A549 (cell line): ENCODE results near the gene KCNN3. TPM values are rescaled to one million over a fixed set of nuclear protein-coding genes. Genes with fewer than 3 reads are reported as not detected.

ENCODE experiments used
- ATAC-seq, 2 experiments: fragments of 200-7000 bp in 1 of 2; fragments of >200 bp in 1 of 2; cut with Nextera tagmentation in 1 of 2; cut with Tn5 transposase in 1 of 2; 3 replicates each; pipeline versions ENCODE4 v1.8.0 to v1.9.1; 2018 to 2020; ENCODE audit warnings: mild to moderate bottlenecking in 1 of 2, moderate library complexity in 1 of 2
- CTCF ChIA-PET: fragments of 300-600 bp; sonication (Branson Sonifier 250); formaldehyde crosslinking; extraction: SDS; loops from one replicate; lab custom pipeline; 2021; ENCODE audit warnings: antibody characterized with exemption, inconsistent platforms; lab: Yijun Ruan, JAX
- POLR2A ChIA-PET: fragments of 350-600 bp; formaldehyde crosslinking; extraction: SDS; loops from one replicate; lab custom pipeline; 2021; ENCODE audit warnings: antibody characterized with exemption, inconsistent platforms; lab: Yijun Ruan, JAX
- DNase-seq, 2 experiments: peaks; one replicate each; pipeline versions ENCODE4 v3.0.0 to v3.0.0-alpha.2; 2011 to 2016; ENCODE audit warnings: low read depth in 1 of 2, low spot score in 1 of 2
- FAIRE-seq: peaks from 2 replicates; lab custom pipeline; 2011; peaks lifted over from hg19 to GRCh38; lab: Jason Lieb, UNC
- H3K27ac ChIP-seq, 2 experiments: fragments of >200 bp; sonication (Bioruptor Twin); formaldehyde crosslinking; 3 replicates each; pipeline ENCODE4 v1.5.1; 2016 to 2017
- H3K4me1 ChIP-seq: fragments of >200 bp; sonication (Bioruptor Twin); formaldehyde crosslinking; 3 replicates; pipeline ENCODE4 v1.6.1; 2016
- H3K4me2 ChIP-seq: fragments of >200 bp; sonication (Bioruptor Twin); formaldehyde crosslinking; 3 replicates; pipeline ENCODE4 v1.6.1; 2016
- H3K4me3 ChIP-seq: fragments of >200 bp; sonication (Bioruptor Twin); formaldehyde crosslinking; 3 replicates; pipeline ENCODE4 v1.5.1; 2016
- H3K9me3 ChIP-seq: fragments of >200 bp; sonication (Bioruptor Twin); formaldehyde crosslinking; 3 replicates; pipeline ENCODE4 v1.6.1; 2016
- CTCF ChIP-seq: fragments of >200 bp; sonication (Bioruptor Twin); formaldehyde crosslinking; IDR thresholded peaks from 3 replicates; pipeline ENCODE4 v1.5.1; 2016
- EHMT2 ChIP-seq: fragments of 200-600 bp; sonication (generic); IDR thresholded peaks from 2 replicates; pipeline ENCODE4 v1.6.1; 2016; ENCODE audit warnings: antibody characterized with exemption, low read depth, mild to moderate bottlenecking, moderate library complexity
- GATA3 ChIP-seq: IDR thresholded peaks from 2 replicates; pipeline ENCODE4 v1.6.1; 2012; ENCODE audit warnings: borderline replicate concordance
- MAX ChIP-seq: IDR thresholded peaks from 2 replicates; pipeline ENCODE4 v1.6.1; 2012
- NFE2L2 ChIP-seq: fragments of 150-350 bp; conservative IDR thresholded peaks from 2 replicates; pipeline ENCODE4 v1.6.1; 2014; ENCODE audit warnings: low read length
- POLR2A ChIP-seq: IDR thresholded peaks from 2 replicates; pipeline ENCODE4 v1.6.1; 2012; ENCODE audit warnings: mild to moderate bottlenecking, low read length
- RAD21 ChIP-seq, 2 experiments: fragments of >200 bp in 1 of 2; sonication (Bioruptor Twin) in 1 of 2; formaldehyde crosslinking in 1 of 2; IDR thresholded peaks in 1 of 2; conservative IDR thresholded peaks in 1 of 2; 2 replicates in 1 of 2; 3 replicates in 1 of 2; pipeline ENCODE4 v1.6.1; 2012 to 2018; ENCODE audit warnings: inconsistent platforms in 1 of 2
- TFCP2L1 ChIP-seq: fragments of 250-450 bp; sonication (Bioruptor Pico); IDR thresholded peaks from 2 replicates; pipeline ENCODE4 v1.5.0; 2021; ENCODE audit warnings: mild to moderate bottlenecking
- TP53 ChIP-seq: fragments of 250-450 bp; sonication (Bioruptor Pico); IDR thresholded peaks from 2 replicates; pipeline ENCODE4 v1.5.0; 2021; ENCODE audit warnings: mild to moderate bottlenecking, moderate library complexity
- ZFP36 ChIP-seq: fragments of 450-650 bp; IDR thresholded peaks from 2 replicates; pipeline ENCODE4 v1.6.1; 2014; ENCODE audit warnings: borderline replicate concordance; ENCODE audit not compliant: partially characterized antibody
- ZNF302 ChIP-seq: fragments of 250-450 bp; sonication (Bioruptor Pico); IDR thresholded peaks from 2 replicates; pipeline ENCODE4 v1.9.0; 2021; ENCODE audit warnings: inconsistent platforms, mild to moderate bottlenecking, moderate library complexity
- ZSCAN20 ChIP-seq: fragments of 250-450 bp; sonication (Bioruptor Pico); IDR thresholded peaks from 2 replicates; pipeline ENCODE4 v1.8.0; 2022; ENCODE audit warnings: mild to moderate bottlenecking, moderate library complexity
- WGBS: methylation state at CpG from one replicate; pipeline ENCODE4 v1.1.6; 2017; ENCODE audit errors: missing lambda C conversion rate; 5-methylcytosine and 5-hydroxymethylcytosine counted together
- polyA plus RNA-seq, 4 experiments: library from polyadenylated mRNA; depleted of rRNA in 3 of 4; stranded (reverse); fragments of >200 nt; fragmentation: RNase III in 1 of 4; extraction: RNeasy Plus Mini Kit Qiagen cat#74134 plus additional on column Dnase treatment in 1 of 4; gene quantifications; 2 replicates in 3 of 4; 3 replicates in 1 of 4; pipeline ENCODE4 v1.2.3, GENCODE V29; 2011 to 2017
- TF ChIP-seq, protein P1 (sequence below): fragments of 150-350 bp; IDR thresholded peaks from 2 replicates; pipeline ENCODE4 v1.6.1; 2014; ENCODE audit warnings: low read depth, mild to moderate bottlenecking, low read length
- TF ChIP-seq, protein P2 (sequence below): fragments of 200-600 bp; sonication (generic); IDR thresholded peaks from 2 replicates; pipeline ENCODE4 v1.6.1; 2016; ENCODE audit warnings: antibody characterized with exemption, mild to moderate bottlenecking, moderate library complexity

KCNN3 gene
- polyA plus RNA-seq, 2 of the 4 experiments (the other 2 are of a cell fraction) = 0.01 to 0.03 TPM

DNA sequence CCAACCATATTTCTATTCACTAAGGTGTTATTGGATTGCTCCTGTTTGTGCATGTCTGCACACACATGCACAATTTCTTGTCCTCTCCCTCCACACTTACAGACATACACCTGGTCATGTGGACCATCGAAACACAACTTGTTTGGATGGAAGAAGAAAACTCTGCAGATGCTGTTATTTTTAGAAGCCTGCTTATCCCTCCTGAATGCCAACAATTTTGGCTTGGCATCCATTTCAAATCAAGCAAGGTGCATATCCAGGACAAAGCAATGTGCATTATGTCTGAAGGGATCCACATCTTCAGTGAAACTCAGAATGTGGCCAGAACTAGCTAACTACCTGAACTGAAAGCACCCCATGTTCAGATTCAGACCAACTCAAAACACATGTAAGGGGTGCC, 163.2 kb downstream of the KCNN3 start:
- FAIRE-seq = no peak
- no peaks in the 10 kb centered on the region for H3K4me1 ChIP-seq
- no peaks in the 10 kb centered on the region for H3K9me3 ChIP-seq
- H3K4me3 ChIP-seq = no peak overlapping the region
- CTCF ChIA-PET = interaction anchor here (0.6 to 2.0 kb wide), 5 partner anchors 9 to 973 kb away, joined by 3 to 5 read pairs (median 4); no protein-coding TSS in a partner anchor
- no peak overlapping the region for H3K4me2 ChIP-seq
- DNase-seq = no peak
- TF ChIP-seq MAX = no peak
- TF ChIP-seq EHMT2 = no peak
- TF ChIP-seq, protein P1, sequence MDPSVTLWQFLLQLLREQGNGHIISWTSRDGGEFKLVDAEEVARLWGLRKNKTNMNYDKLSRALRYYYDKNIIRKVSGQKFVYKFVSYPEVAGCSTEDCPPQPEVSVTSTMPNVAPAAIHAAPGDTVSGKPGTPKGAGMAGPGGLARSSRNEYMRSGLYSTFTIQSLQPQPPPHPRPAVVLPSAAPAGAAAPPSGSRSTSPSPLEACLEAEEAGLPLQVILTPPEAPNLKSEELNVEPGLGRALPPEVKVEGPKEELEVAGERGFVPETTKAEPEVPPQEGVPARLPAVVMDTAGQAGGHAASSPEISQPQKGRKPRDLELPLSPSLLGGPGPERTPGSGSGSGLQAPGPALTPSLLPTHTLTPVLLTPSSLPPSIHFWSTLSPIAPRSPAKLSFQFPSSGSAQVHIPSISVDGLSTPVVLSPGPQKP = no peak
- TF ChIP-seq TFCP2L1 (CRISPR knock-in tag) = no peak
- TF ChIP-seq ZSCAN20 (CRISPR knock-in tag) = no peak
- no peak for TF ChIP-seq GATA3
- TF ChIP-seq ZFP36 = no peak
- no peak for TF ChIP-seq TP53 (CRISPR knock-in tag)
- TF ChIP-seq RAD21 (conservative IDR thresholded peaks at IDR 0.05 in 1 of 2, IDR thresholded peaks at IDR 0.05 in 1 of 2) = no peak
- ATAC-seq = no peak
- 11% methylated on average over 1 of the region's 1 CpG for WGBS
- H3K27ac ChIP-seq = no peak overlapping the region
- POLR2A ChIA-PET = no interaction called here

GRCh38 chr1:154705544-154705943, 164.5 kb downstream of the KCNN3 start:
- WGBS = 61% methylated on average over 2 of the region's 2 CpGs
- Histone ChIP-seq H3K4me2 (no peak overlapping the region), H3K4me1 (no peaks in the 10 kb centered on the region), H3K4me3 (no peak overlapping the region), H3K9me3 (no peaks in the 10 kb centered on the region), H3K27ac (no peak overlapping the region)
- FAIRE-seq (no peak), ATAC-seq (no peak), DNase-seq (no peak)
- TF ChIP-seq CTCF (no peak), POLR2A (no peak), NFE2L2 (no peak)
- ChIA-PET CTCF (no interaction called here), POLR2A (no interaction called here)

GRCh38 chr1:154703170-154703569, 166.9 kb downstream of the KCNN3 start:
- 33% methylated on average over 5 of the region's 5 CpGs for WGBS
- no peak; a peak in 1 of 6 replicates for ATAC-seq

More at GRCh38 chr1:154703170-154703569, 166.9 kb downstream of the KCNN3 start:
- H3K4me1 ChIP-seq = peaks cover 6% of the 10 kb centered on the region
- no peak overlapping the region for H3K4me2 ChIP-seq
- POLR2A ChIA-PET = no interaction called here
- CTCF ChIA-PET = interaction anchor here (0.8 to 2.0 kb wide), 4 partner anchors 31 to 58 kb away, joined by 3 to 5 read pairs (median 4); no protein-coding TSS in a partner anchor
- H3K9me3 ChIP-seq = no peaks in the 10 kb centered on the region
- no peak overlapping the region for H3K4me3 ChIP-seq
- no peak overlapping the region for H3K27ac ChIP-seq
- DNase-seq (no peak), FAIRE-seq (no peak)
- TF ChIP-seq EHMT2 (0 out of 2 replicates have a peak, but pooled peaks have one; percentile 42), ZNF302 (no peak)
- TF ChIP-seq, protein P2, sequence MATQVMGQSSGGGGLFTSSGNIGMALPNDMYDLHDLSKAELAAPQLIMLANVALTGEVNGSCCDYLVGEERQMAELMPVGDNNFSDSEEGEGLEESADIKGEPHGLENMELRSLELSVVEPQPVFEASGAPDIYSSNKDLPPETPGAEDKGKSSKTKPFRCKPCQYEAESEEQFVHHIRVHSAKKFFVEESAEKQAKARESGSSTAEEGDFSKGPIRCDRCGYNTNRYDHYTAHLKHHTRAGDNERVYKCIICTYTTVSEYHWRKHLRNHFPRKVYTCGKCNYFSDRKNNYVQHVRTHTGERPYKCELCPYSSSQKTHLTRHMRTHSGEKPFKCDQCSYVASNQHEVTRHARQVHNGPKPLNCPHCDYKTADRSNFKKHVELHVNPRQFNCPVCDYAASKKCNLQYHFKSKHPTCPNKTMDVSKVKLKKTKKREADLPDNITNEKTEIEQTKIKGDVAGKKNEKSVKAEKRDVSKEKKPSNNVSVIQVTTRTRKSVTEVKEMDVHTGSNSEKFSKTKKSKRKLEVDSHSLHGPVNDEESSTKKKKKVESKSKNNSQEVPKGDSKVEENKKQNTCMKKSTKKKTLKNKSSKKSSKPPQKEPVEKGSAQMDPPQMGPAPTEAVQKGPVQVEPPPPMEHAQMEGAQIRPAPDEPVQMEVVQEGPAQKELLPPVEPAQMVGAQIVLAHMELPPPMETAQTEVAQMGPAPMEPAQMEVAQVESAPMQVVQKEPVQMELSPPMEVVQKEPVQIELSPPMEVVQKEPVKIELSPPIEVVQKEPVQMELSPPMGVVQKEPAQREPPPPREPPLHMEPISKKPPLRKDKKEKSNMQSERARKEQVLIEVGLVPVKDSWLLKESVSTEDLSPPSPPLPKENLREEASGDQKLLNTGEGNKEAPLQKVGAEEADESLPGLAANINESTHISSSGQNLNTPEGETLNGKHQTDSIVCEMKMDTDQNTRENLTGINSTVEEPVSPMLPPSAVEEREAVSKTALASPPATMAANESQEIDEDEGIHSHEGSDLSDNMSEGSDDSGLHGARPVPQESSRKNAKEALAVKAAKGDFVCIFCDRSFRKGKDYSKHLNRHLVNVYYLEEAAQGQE = peak; percentile 81
- TF ChIP-seq, protein P1 = no peak
